HG02642 (cell line): ENCODE results near the gene CARM1.
A peak's percentile ranks its signal among the peaks of the same experiment; 100 is the strongest.
"Not testable (repeated sequence)": the region's sequence is repeated elsewhere in the genome, so short reads cannot be mapped to it uniquely, and the experiment has no call there.

ENCODE experiments used
- ATAC-seq: cut with Tn5 transposase; IDR thresholded peaks from one replicate; pipeline ENCODE4 v1.9.1; 2021; ENCODE audit warnings: mild to moderate bottlenecking; ENCODE audit not compliant: unreplicated experiment, poor library complexity

The CARM1 gene

DNA sequence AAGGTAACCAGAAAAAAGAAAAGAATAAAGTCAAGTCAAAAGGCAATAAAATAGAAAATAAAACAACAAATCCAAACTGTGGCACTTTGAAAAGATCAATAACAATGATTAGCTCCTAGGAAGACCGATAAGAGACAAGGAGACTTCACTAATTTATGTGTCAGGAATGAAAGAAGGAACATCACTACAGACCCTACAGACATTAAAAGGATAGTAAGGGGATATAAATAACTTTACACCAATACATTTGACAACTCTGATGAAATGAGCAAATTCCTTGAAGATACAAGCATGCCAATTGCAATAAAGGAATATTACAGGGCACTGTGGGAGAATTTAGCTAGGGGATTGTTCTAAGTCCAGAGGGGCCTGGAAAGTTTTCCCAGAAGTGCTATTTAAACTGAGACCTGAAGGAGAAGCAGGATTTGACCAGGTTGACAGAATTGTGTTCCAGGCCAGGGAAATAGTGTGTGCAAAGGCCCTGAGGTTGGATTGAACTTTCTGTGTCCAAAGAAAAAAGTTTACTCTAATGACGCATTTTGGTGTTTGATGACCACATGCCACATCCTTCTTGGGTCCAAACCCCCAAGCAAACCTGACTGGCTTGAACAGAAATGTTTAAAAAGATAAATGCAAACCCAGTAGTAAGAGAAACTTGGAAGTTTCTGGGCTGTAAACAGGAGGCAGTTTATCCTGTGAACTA is 24.7 kb upstream of the CARM1 start:
- ATAC-seq = no peak

DNA sequence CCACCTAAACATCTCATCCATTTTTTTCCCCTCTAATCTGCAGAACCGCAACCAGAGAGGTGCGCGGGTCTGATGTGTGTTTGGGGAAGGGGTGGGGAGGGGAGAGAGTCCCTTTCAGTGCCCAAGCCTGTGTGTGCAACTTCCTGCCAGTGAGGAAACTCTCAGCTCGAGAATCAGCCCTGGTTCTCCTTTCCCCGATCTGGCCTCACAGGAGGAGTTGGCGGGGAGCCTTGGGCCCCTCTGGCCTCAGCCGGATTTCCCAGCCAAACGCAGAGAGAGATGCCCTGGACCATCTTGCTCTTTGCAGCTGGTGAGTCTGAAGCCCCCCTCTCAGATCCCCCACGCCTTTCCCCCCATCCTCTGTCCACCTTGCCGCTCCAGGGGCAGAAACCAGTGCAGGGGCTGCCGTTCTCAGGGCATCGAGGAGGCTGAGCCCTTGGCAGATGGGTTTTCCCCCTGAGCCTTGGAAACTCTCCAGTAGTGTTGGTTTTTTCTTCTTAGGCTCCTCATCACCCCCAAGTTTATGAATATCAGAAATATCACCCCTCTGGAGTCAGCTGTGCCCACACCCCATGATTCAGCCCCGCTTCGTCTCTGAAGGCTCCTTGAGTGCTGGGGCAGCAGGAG is 23.0 kb upstream of the CARM1 start, which contains the start of gene C19orf38:
C19orf38 (plus strand) TSS at position 186 of the 627 bp plus-strand sequence; CDS start at position 280, 94 bp downstream.
- no peak for ATAC-seq

DNA sequence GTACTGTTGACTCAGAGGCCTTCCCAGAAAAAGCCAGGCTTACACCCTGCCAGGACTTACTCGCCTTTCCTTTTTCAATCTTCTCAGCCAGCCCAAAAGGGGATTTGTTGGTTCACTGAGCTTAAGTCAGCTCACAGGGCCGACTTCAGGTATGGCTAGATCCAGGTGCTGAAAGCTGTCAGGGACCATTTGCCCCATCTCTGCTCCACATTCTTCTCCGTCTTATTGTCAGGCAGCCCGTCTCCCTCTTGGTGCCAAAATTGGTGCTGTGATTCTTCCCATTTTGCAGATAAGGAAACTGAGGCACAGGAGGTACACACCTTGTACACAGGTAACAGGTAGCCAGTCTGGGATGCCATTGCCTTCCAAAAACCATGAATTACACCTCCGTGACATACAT is 20.7 kb upstream of the CARM1 start:
- ATAC-seq = no peak

DNA sequence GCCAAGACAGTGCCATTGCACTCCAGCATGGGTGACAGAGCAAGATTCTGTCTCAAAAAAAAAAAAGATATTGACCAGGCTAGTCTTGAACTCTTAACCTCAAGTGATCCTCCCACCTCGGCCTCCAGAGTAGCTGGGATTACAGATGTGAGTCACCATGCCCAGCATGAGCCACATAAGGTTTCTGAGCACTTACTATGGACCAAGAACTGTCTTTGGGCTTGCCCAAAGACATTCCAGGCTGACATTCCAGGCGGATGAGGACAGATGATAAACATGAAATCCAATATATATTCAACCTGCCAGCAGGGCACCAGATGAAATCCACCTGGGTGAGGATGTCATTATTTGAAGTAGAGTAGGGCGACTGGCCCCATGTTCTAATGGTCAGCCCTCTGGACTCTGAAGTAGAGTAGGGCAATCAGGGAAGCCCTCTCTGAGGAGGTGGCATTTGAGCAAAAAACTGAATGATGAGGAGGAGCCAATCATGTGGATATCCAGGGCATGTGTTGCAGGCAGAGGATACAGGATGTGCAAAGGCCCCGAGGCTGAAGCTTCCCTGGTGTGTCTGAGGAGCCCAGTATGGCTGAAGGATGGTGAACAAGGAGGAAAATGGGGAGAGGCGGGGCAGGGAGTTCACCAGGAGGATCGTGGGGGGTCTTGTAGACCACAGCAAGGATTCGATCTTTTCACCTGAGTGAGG is 19.1 kb upstream of the CARM1 start:
- ATAC-seq = no peak

DNA sequence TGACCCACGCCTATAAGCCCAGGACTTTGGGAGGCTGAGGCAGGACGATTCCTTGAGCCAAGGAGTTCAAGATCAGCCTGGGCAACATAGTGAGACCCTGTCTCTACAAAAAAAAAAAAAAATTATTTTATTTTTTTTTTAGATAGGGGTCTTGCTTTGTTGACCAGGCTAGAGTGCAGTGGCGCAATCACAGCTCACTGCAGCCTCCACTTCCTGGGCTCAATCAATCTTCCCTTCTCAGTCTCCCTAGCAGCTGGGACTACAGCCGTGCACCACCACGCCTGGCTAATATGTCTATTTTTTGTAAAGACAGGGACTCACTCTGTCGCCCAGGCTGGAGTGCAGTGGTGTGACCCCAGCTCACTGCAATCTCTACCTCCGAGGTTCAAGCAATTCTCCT is 18.4 kb upstream of the CARM1 start:
- no peak for ATAC-seq

DNA sequence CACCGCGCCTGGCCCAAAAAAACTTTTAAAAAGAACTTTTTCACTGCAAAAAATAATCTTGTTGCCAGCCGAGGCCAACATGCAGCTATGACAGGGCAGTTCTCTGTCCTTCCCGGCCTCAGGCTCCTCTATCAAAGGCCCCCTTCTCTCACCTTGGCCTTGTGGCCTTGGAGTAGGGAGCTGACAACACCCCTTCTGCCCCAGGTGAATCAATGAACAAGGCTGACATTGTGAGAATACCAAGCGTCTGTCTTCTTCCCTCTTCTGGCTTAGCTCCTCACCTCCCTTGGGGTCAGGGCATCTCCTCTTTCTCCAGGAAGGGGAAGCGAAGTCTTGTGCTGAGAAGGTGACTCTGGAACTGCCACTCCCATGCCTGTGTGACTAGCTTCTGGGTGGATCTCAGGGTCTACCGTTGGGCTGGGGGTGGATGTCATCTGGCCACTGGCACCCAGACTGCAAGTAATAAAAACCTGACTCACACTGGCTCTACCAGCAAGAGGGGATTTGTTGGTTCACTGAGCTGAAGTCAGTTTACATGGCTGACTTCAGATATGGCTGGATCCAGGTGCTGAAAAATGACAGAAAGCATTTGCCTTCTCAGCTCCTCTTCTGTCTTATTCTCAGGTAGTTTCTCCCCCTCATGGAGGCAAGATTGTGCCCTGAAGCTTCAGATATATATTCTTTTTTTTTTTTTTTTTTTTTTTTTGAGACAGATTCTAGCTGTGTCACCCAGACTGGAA is 16.8 kb upstream of the CARM1 start:
- no peak for ATAC-seq

DNA sequence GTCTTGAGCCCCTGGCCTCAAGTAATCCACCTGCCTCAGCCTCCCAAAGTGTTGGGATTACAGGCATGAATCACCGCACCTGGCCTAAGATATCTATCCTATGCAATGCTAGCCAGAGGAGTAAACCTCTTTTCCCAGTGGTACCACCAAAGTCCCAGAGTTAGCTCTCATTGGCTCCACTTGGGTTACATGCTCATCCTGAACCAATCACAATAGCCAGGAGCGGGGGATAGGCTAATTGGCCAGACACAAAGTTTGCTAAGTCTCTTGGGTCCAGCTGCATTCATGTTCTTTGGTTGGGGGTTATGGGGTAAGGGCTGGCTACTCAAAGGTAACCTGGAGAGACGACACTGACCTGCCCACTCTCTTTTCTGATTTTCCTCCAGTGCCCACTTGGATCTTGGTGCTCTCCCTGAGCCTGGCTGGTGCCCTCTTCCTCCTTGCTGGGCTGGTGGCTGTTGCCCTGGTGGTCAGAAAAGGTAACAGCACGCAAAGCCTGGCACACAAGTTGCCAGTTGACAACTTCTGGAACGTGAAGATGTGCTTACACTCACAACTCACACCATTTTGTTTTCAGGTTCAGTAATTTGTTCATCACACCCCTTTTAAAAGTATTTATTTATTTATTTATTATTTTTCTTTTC is 15.4 kb upstream of the CARM1 start:
- no peak for ATAC-seq

DNA sequence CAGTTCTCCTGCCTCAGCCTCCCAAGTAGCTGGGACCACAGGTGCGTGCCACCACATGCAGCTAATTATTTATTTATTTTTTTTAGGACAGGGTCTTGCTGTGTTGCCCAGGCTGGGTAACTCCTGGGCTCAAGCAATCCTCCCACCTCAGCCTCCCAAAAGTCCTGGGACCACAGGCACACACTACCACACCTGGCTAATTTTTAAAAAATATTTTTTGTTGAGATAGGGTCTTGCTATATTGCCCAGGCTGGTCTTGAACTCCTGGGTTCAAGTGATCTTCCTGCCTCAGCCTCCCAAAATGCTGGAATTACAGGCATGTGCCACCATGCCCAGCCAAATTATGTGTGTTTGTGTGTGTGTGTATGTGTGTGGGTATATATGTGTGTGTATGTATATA is 14.5 kb upstream of the CARM1 start:
- not testable (repeated sequence) for ATAC-seq

DNA sequence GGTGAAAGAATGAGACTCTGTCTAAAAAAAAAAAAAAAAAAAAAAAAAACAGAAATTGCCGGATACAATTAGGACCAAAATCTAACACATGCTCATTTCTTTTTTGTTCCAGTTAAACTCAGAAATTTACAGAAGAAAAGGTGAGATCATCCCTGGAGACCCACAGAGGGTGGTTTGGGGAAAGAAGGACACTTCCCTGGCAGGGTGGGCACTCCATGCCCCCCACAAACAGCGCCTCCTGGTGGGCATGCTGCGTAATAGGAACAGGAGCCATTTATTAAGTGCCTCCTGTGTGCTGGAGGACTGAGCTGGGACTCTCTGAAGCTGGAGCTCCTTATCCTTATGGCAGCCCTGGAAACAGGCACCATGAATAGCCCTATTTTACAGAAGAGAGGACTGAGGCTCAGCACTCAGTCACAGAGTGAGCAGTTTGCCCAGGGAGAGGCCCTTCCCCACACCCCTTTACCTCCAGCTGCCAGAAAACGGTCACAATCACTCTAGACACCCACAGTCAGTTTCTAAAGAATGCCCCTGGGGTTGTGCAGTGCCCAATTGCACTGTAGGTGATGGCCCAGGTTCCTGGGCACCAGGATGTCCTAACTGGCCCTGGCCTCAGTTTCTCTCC is 13.0 kb upstream of the CARM1 start:
- no peak for ATAC-seq

DNA sequence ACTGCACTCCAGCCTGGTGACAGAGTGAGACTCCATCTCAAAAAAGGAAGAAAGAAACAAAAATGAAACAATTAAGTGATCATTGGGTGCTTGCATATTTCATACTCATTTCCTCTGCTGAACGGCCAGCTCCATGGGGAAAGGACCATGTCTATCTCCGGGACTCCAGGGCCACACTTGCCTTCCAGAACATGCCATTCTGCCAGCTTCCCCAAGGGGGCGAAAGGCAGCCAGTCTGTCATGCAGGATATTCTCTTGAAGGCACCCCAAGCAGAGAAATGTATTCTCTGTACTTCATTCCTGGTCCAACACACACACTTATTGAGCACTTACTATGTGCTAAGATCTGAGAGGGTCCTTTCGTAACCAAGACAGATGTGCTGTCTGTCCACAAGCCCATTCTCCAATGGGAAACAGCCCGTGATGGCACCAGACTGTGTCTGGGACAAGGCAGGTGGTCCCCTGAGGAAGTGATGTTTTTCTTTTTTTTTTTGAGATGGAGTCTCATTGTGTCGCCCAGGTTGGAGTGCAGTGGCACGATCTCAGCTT is 10.2 kb upstream of the CARM1 start:
- ATAC-seq = no peak

DNA sequence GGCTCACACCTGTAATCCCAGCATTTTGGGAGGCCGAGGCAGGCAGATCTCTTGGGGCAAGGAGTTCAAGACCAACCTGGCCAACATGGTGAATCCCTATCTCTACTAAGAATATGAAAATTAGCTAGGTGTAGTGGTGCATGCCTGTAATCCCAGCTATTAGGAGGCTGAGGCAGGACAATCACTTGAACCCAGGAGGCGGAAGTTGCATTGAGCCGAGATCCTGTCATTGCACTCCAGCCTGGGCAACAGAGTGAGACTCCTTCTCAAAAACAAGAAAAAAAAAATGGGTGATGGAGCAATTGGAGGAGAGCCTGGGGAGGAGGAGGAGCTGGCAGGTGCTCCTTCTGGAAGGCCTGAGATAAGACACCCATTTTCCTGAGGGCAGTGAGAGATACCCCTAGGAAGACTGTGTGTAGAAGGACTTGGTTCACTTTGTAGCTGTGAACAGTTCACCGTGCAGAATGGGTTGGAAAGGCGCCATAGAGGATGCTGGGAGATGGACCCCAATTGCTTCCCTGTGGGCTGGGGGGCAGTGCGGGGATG is 8.7 kb upstream of the CARM1 start:
- no peak for ATAC-seq

DNA sequence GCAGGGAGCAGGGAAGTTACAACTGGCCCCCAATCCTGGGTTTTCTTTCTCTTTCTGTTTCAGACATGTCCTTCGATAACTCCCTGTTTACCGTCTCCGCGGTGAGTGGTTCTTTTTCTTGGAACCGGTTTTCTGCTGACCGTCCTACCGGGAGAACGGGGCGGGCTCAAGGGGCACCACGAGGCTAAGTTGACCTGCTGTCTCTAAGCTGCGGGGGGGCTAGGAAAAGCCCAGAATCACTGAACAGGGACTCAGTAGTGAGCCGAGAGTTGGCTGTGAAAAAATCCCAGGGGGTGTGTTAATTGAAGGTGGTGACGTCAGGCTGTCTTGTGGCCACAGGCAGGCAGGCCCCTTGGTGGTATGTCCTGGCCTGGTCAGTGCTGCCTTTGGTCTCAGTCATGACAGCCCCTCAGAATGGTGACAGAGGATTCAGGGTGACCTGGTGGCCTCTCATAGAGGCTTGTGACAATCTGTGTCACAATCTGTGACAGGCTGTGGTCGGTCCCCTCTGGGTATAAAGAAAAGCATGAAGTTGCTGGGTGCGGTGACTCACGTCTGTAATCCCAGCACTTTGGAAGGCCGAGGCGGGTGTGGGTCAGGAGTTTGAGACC is 8.1 kb upstream of the CARM1 start:
- no peak for ATAC-seq

DNA sequence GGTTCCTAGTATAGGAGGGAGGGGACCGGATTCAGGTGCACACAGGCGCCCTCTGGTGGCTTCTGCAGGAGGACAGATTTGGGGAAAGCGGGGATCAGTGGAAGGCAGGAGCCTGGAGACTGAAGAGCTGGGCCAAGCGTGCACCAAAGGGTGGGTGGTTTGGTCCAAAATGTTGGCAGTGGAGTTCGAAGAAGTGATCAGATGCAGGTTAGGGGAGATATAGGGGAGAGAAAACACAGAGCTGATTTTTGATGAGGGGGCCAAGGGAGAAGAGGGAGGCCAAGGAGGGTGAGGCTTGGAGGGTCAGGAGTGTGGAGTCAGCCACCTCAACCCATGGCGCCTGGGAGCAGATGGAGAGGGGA is 6.8 kb upstream of the CARM1 start:
- ATAC-seq = peak; percentile 54

DNA sequence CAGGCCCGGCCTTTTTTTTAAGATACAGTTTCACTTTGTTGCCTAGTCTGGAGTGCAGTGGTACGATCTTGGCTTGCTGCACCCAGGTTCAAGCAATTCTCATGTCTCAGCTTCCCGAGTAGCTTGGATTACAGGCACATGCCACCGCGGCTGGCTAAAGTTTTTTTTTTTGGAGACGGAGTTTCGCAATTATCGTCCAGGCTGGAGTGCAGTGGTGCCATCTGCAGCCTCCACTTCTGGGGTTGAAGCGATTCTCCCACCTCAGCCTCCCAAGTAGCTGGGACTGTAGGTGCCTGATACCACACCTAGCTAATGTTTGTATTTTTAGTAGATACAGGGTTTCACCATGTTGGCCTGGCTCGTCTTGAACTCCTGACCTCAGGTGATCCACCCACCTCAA is 4.9 kb upstream of the CARM1 start:
- no peak for ATAC-seq

DNA sequence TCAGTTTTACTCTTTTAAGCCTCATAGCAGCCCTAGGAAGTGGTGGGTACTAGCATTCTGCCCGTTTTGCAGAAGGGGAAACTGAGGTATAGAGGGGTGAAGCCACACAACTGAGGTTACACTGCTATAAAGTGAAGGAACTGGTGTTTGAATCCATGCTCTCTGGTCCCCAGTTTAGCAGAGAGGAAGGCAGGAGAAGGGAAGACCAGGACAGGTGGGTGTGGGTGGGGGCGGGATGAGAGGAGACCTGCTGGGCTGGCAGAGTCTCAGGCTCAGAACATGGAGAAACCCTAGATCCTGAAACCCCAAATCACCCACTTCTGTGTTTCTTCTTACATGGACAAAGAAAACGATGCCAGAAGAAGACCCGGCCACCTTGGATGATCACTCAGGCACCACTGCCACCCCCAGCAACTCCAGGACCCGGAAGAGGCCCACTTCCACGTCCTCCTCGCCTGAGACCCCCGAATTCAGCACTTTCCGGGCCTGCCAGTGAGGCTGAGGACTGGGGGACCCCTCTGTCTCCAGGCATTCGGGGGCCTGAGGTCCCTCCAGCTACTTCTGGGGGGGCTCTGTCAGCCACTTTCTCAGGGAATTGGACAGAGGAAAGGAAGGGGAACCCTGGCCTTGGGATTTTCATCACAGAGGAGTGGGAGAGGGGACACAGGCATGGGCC is 2.3 kb upstream of the CARM1 start:
- no peak for ATAC-seq

DNA sequence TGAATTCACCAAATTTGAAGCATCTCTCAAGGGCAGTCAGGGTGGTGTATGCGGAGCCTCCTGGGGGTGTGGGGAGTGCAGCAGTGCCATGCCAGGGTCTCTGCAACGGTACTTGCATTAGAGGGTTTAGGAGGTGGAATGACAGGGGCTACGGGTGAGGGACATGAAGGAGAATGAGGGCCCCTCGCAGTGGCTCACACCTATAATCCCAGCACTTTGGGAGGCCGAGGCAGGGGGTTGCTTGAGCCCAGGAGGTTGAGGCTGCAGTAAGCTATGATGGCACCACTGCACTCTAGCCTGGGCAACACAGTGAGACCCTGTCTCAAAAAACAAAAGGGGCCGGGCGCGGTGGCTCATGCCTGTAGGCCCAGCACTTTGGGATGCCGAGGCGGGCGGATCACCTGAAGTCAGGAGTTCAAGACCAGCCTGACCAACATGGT is 1.5 kb upstream of the CARM1 start:
- not testable (repeated sequence) for ATAC-seq

DNA sequence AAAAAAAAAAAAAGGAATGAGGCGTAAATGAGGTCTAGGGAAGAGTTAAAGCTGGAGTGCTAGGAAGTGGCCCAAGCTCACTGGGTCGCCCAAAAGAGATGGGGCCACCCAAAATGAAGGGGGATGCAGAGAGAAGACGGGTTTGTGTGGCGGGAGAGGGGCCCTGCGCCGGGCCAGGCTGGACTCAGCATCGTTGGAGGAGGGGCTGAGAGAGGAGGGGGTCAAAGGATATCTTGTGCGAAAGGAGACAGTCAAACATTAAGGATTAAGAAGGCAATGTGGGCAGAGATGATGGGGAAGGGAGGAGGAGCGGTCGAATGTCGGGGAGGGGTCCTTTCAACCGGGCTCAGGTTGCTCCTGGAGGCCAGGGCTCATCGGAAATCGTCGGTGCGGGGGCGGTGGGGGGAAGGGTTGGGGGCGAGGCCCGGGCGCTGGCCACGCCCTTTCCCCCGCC is 825 bp upstream of the CARM1 start:
- ATAC-seq = no peak
